Measurements from ENCODE around the gene GALNT17.

Gene GALNT17

DNA sequence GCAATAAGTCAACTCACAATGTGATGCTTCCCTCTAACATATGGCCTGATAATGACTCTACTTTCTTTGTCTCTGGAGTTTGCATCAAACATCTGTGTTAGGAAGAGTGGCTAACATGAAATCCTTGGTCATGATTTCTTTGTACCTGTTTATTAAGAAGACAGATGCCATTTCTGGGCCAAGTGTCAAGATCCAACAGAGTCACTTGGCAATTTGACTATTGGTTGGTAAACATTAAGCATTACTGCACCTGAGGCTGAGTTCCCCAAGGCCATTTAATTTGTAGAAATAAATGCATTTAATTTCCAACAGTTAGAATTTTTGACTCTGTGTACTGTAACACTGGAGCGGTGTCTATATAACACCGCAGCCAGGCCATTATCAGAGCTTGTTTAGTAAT lies 403.7 kb downstream of the GALNT17 start:
- Histone ChIP-seq H3K4me3 (ENCODE audit: low read length) (no peak overlapping the region), H3K4me1 (ENCODE audit: control insufficient read depth, insufficient read depth, low read length) (no peaks in the 10 kb centered on the region), H3K9ac (ENCODE audit: low read length) (no peak overlapping the region), H3K27me3 (ENCODE audit: control insufficient read depth, insufficient read depth, low read length) (no peaks in the 10 kb centered on the region), H3K27ac (ENCODE audit: low read depth, low read length) (no peak overlapping the region), H3K36me3 (ENCODE audit: control insufficient read depth, insufficient read depth, low read length) (no peaks in the 10 kb centered on the region)

DNA sequence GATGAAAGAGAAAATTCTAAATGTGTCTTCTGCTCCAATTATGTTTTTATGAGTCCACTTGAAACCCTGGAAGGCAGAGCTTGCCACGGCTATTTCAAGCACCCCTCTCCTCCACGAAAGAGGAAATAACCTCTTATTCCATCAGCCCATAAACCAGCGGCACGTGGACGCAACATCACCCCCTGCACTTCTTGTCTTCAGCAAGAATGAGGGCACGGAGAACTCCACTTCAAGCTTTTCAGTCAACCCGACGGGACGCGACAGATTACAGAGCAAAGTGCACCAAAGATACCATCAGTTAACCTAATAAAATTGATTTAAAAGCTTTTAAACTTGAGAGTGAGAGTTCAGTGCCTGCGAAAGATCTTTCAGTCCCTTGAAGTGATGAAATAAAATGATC lies 406.3 kb downstream of the GALNT17 start:
- Histone ChIP-seq H3K36me3 (ENCODE audit: control insufficient read depth, insufficient read depth, low read length) (no peaks in the 10 kb centered on the region), H3K9ac (ENCODE audit: low read length) (no peak overlapping the region), H3K4me1 (ENCODE audit: control insufficient read depth, insufficient read depth, low read length) (peaks cover 3% of the 10 kb centered on the region), H3K27ac (ENCODE audit: low read depth, low read length) (no peak overlapping the region), H3K4me3 (ENCODE audit: low read length) (no peak overlapping the region), H3K27me3 (ENCODE audit: control insufficient read depth, insufficient read depth, low read length) (no peaks in the 10 kb centered on the region)

DNA sequence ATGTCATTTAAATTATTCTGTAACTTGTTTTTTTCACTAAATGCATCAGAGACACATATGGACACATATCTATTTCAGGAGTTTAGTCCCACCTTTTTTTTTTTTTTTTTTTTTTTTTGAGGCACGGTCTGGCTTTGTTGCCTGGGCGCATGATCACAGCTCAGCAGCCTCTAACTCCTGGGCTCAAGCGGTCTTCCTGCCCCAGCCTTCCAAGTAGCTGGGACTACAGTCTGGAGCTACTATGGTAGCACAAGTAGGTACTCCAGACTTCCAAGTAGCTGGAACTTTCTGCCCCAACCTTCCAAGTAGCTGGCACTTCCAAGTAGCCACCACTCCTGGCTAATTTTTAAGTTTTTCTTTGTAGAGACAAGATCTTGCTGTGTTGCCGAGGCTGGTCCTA lies 407.7 kb downstream of the GALNT17 start:
- Histone ChIP-seq H3K36me3 (ENCODE audit: control insufficient read depth, insufficient read depth, low read length) (no peaks in the 10 kb centered on the region), H3K27ac (ENCODE audit: low read depth, low read length) (no peak overlapping the region), H3K9ac (ENCODE audit: low read length) (no peak overlapping the region), H3K4me1 (ENCODE audit: control insufficient read depth, insufficient read depth, low read length) (peaks cover 3% of the 10 kb centered on the region), H3K4me3 (ENCODE audit: low read length) (no peak overlapping the region), H3K27me3 (ENCODE audit: control insufficient read depth, insufficient read depth, low read length) (no peaks in the 10 kb centered on the region)

DNA sequence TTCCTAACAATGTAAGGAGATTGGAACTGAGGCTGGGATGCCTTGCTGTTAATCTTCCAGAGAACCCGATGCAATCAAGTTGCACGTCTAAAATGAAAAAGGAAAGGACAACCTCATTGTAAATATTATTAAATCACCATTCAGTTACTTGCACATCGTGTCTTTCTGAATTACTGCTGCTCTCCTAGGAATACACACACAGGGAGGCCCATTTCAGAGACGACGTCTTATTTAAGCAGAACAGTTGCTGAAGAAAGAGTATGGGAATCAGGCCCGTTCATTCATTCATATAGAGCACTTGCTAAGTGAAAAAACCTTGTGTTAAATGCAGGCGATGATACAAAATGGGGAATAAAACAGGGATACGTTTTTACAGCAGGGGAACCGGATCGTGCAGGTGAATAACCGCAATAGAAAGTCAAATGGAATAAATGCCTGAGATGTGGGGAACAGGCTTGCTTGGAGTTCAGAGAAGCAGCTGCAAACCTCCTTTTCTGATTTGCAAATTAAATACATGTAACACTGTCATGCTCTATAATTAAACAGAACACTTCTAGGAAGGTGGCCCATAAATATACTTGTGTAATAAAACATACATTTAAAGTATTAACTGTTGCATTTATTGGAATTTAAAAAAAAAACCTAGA lies 409.9 kb downstream of the GALNT17 start:
- Histone ChIP-seq H3K36me3 (ENCODE audit: control insufficient read depth, insufficient read depth, low read length) (no peaks in the 10 kb centered on the region), H3K27me3 (ENCODE audit: control insufficient read depth, insufficient read depth, low read length) (no peaks in the 10 kb centered on the region), H3K4me1 (ENCODE audit: control insufficient read depth, insufficient read depth, low read length) (peaks cover 3% of the 10 kb centered on the region), H3K4me3 (ENCODE audit: low read length) (no peak overlapping the region), H3K27ac (ENCODE audit: low read depth, low read length) (no peak overlapping the region), H3K9ac (ENCODE audit: low read length) (no peak overlapping the region)

DNA sequence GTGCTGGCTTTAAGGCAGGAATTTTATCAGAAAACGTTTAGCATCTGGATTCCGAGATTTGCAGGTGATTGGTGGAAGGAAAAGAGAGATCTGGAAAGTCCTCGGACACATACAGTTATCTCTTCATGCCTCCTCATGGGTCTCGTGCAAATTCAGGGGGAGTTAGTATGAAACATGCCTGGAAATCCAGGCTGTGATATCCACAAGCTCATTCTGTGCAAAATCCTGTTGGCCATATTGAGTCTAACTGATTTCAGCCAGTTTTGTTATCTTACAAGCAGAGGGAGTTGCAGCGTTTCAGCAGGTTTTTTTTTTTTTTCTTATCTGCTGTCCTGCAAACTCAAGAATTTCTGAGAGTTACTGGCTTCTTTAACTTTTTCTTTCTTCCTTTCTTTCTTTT lies 411.5 kb downstream of the GALNT17 start:
- H3K36me3 ChIP-seq (ENCODE audit: control insufficient read depth, insufficient read depth, low read length) = no peaks in the 10 kb centered on the region
- H3K27ac ChIP-seq (ENCODE audit: low read depth, low read length) = no peak overlapping the region

DNA sequence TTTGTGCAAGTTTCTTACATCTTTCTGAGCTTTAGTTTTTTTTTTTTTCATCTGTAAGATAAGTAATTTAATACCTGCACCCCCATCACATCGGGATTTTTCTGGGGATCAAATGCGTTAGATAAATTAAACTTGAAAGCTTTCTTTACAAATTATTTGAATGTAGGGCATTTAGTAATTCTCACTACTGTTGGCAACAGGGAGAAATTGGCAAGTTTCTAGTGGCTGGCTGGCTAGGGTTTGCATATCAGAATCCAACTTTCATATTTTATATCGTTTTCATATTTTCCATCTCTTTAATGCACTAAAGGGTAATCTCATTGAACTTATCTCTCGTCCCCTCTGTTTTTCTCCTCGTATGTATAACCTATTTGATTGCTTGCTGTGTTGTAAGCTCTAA lies 412.9 kb downstream of the GALNT17 start:
- no peak overlapping the region for H3K4me3 ChIP-seq (ENCODE audit: low read length)
- no peak overlapping the region for H3K9ac ChIP-seq (ENCODE audit: low read length)
- H3K27ac ChIP-seq (ENCODE audit: low read depth, low read length) = no peak overlapping the region
- no peaks in the 10 kb centered on the region for H3K27me3 ChIP-seq (ENCODE audit: control insufficient read depth, insufficient read depth, low read length)
- peaks cover 3% of the 10 kb centered on the region for H3K4me1 ChIP-seq (ENCODE audit: control insufficient read depth, insufficient read depth, low read length)
- no peaks in the 10 kb centered on the region for H3K36me3 ChIP-seq (ENCODE audit: control insufficient read depth, insufficient read depth, low read length)

More for the DNA sequence above, 411.5 kb downstream of the GALNT17 start:
- peaks cover 3% of the 10 kb centered on the region for H3K4me1 ChIP-seq (ENCODE audit: control insufficient read depth, insufficient read depth, low read length)
- no peak overlapping the region for H3K9ac ChIP-seq (ENCODE audit: low read length)
- H3K27me3 ChIP-seq (ENCODE audit: control insufficient read depth, insufficient read depth, low read length) = no peaks in the 10 kb centered on the region
- no peak overlapping the region for H3K4me3 ChIP-seq (ENCODE audit: low read length)

DNA sequence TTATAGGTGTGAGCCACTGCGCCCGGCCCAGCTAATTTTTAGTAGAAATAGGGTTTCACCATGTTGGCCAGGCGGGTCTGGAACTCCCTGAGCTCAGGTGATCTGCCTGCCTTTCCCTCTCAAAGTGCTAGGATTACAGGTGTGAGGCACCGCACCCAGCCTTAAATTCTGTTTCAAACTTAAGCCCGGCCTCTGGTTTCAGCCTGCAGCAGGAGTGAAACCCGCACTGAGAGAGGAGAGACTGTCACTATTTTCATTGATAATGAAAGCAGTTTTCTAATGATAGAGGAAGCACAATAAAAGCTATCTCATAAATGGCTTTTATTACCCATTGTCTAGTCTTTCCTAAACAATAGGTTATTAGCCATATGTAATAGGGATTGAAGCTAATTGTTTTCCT lies 415.5 kb downstream of the GALNT17 start:
- Histone ChIP-seq H3K27me3 (ENCODE audit: control insufficient read depth, insufficient read depth, low read length) (no peaks in the 10 kb centered on the region), H3K9ac (ENCODE audit: low read length) (no peak overlapping the region), H3K36me3 (ENCODE audit: control insufficient read depth, insufficient read depth, low read length) (no peaks in the 10 kb centered on the region), H3K27ac (ENCODE audit: low read depth, low read length) (no peak overlapping the region), H3K4me3 (ENCODE audit: low read length) (no peak overlapping the region), H3K4me1 (ENCODE audit: control insufficient read depth, insufficient read depth, low read length) (no peaks in the 10 kb centered on the region)

DNA sequence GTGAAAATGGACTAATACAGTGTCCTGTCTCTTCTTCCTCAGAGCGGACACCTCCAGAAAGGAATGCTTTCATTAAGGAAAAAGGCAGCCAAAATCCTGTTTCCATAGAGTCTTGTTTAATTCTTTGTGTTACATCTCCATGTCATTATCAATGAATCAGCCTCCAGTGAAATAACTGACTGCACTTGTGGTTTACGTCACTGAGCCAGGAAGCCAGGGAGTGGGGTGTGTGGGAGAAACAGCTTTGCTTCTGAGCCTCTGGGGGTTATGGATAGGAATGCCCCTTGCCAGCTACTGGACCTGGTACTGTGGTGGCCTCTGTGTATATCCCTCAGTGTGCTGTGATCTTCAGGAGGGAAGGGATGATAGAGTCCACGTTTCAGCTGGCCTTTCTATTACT lies 416.8 kb downstream of the GALNT17 start:
- Histone ChIP-seq H3K9ac (ENCODE audit: low read length) (no peak overlapping the region), H3K4me3 (ENCODE audit: low read length) (no peak overlapping the region), H3K36me3 (ENCODE audit: control insufficient read depth, insufficient read depth, low read length) (no peaks in the 10 kb centered on the region), H3K4me1 (ENCODE audit: control insufficient read depth, insufficient read depth, low read length) (no peaks in the 10 kb centered on the region), H3K27me3 (ENCODE audit: control insufficient read depth, insufficient read depth, low read length) (no peaks in the 10 kb centered on the region), H3K27ac (ENCODE audit: low read depth, low read length) (no peak overlapping the region)

DNA sequence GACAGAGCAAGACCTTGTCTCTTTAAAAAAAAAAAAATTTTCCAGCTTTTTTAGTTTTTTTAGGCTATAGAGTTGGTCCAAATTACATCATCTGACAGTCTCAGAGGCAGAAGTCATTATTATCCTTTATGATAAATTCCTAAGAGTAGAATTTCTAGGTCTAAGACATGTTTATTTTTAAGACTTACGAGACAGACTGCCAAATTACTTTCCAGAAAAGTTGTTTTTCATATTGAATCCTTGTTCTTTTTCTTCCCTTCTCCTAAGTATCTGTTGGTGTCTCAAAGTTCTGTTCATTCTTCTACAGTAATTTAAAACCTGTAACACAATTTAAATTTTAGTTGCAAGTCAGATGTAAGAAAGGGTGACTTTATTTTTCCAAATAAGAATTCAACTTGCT lies 421.4 kb downstream of the GALNT17 start:
- H3K27me3 ChIP-seq (ENCODE audit: control insufficient read depth, insufficient read depth, low read length) = no peaks in the 10 kb centered on the region

DNA sequence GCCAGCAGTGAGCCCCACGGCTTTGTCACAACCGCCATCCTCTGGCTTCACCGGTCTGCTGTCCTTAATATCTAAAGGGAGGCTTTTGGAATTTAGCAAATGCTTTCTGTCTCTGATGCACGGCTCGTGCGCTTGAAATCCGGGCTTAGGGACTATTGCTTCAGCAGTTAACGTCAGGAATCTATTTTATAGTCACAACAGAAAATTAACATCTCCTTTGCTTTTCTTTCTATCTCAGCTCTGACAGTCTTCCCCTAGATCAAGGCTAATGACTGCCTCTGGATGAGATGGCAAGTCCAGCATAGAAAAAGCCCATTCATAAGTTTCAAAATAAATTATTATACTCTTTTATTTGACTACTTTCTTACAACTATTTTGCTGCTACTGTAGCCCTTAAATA lies 423.8 kb downstream of the GALNT17 start:
- no peaks in the 10 kb centered on the region for H3K36me3 ChIP-seq (ENCODE audit: control insufficient read depth, insufficient read depth, low read length)
- no peak overlapping the region for H3K27ac ChIP-seq (ENCODE audit: low read depth, low read length)
- no peaks in the 10 kb centered on the region for H3K4me1 ChIP-seq (ENCODE audit: control insufficient read depth, insufficient read depth, low read length)
- H3K4me3 ChIP-seq (ENCODE audit: low read length) = no peak overlapping the region
- no peak overlapping the region for H3K9ac ChIP-seq (ENCODE audit: low read length)
- no peaks in the 10 kb centered on the region for H3K27me3 ChIP-seq (ENCODE audit: control insufficient read depth, insufficient read depth, low read length)

More for the DNA sequence above, 421.4 kb downstream of the GALNT17 start:
- H3K4me3 ChIP-seq (ENCODE audit: low read length) = no peak overlapping the region
- H3K27ac ChIP-seq (ENCODE audit: low read depth, low read length) = no peak overlapping the region
- no peaks in the 10 kb centered on the region for H3K4me1 ChIP-seq (ENCODE audit: control insufficient read depth, insufficient read depth, low read length)
- no peaks in the 10 kb centered on the region for H3K36me3 ChIP-seq (ENCODE audit: control insufficient read depth, insufficient read depth, low read length)
- no peak overlapping the region for H3K9ac ChIP-seq (ENCODE audit: low read length)

DNA sequence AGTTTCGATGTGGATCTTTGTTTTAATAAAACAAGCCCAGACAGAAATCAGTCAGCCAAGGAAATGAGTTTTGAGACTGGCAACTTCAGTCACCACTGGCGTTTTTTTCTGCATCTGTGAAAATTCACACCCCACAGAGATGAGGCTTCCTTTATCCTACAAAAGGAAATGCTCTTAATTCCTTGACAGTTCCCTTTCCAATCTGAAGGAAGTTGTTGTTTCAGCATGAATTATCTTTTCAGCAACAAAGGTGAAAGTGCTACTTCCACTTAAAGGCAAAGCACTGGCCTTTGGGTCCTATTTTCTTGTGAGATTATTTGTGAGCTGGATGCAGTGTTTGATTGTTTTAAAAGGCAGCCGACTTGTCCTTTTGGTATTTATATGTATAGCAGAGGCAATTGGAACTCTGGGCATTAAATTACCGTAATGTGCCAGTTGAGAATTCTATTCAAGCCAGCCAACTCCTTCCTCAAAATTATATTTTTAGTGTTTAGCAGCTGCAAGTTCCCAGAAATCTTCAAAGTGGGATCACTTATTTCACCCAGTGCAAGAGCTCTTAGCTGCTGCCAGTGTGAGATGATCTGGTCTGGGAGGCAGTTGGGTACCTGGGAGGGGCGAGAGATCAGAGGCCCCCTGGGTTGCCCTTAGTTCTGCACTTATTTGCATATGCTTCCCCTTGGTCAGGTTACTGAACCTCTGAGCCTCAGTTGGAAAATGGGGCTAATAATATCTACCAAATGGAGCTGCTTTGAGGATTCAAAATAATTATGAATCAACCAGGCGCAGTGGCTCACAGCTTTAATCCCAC lies 427.1 kb downstream of the GALNT17 start:
- Histone ChIP-seq H3K4me1 (ENCODE audit: control insufficient read depth, insufficient read depth, low read length) (no peaks in the 10 kb centered on the region), H3K27me3 (ENCODE audit: control insufficient read depth, insufficient read depth, low read length) (no peaks in the 10 kb centered on the region), H3K4me3 (ENCODE audit: low read length) (no peak overlapping the region), H3K9ac (ENCODE audit: low read length) (no peak overlapping the region), H3K27ac (ENCODE audit: low read depth, low read length) (no peak overlapping the region), H3K36me3 (ENCODE audit: control insufficient read depth, insufficient read depth, low read length) (no peaks in the 10 kb centered on the region)

DNA sequence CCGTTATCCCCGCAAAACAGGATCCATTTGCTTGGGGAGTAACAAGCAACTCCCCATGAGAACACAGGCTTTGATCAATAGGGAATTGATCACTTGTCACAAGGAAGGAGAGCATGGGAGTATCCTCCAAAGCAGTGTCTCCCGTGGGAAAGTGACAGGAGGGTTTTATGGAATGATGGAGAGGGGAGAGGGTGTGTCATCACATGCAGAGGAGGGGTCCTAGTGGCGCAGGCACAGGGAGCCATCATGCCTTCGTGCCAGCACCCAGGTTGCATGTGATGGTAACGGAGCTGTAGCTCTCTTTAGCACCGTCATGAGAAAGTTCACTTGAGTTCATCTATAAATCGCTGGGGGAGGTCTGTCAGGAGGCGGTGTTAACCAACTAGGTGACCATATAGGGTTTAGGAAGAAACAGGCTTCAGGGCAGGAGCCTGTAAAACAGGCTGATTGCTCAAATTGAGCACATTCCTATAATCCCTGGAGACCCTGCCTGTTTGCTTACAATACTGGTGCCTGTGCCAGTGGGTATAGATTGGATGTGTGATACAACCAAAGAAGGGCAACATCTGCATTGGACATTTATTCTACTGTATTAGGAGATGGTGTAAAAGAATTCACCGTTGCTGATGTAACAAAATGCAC lies 428.5 kb downstream of the GALNT17 start:
- Histone ChIP-seq H3K4me3 (ENCODE audit: low read length) (no peak overlapping the region), H3K27me3 (ENCODE audit: control insufficient read depth, insufficient read depth, low read length) (no peaks in the 10 kb centered on the region), H3K4me1 (ENCODE audit: control insufficient read depth, insufficient read depth, low read length) (no peaks in the 10 kb centered on the region), H3K36me3 (ENCODE audit: control insufficient read depth, insufficient read depth, low read length) (no peaks in the 10 kb centered on the region), H3K9ac (ENCODE audit: low read length) (no peak overlapping the region), H3K27ac (ENCODE audit: low read depth, low read length) (no peak overlapping the region)
